Measurements from ENCODE around the gene B3GNT2.
"Not testable (repeated sequence)": the region's sequence is repeated elsewhere in the genome, so short reads cannot be mapped to it uniquely, and the experiment has no call there.

Gene B3GNT2

GRCh38 chr2:62240546-62240945 is 44.6 kb downstream of the B3GNT2 start:
- DNase-seq: no peak

- no peak for DNase-seq
Observed at GRCh38 chr2:62243983-62244382, 48.1 kb downstream of the B3GNT2 start.

DNA sequence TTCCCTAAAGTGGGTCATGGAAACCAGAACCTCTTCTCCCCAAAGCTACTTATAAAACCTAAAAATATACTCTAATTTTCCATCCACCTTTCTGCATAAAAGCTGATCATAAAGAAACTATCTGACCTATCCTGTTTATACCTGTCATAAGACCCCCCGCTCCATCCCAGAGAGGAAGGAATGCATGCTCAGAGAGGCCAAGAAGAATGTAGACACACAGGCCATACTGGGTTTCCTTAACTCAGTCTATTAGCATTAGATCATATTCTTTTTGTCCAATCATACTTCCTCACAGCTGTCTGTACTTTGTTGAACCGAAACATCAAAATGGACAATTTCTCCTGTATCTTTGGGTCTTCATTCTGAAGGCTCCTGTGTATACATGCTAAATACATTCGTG is 52.3 kb downstream of the B3GNT2 start:
- DNase-seq: no peak

DNA sequence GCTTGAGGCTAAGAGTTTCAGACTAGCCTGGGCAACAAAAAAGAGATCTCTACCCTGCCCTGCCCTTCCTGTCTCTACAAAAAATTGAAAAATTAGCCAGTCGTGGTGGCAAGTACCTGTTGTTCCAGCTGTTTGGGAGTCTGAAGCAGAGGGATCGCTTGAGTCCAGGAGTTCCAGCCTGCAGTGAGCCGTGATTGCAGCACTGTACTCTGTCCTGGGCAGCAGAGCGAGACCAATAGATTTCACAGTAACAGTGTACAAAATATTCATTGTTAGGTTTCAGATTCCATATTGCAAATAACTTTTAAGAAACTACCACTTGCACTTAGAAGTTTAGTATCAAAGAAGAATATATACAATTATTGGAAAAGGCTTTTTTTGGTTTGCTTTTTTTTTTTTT is 54.3 kb downstream of the B3GNT2 start:
- no peak for DNase-seq

- no peak for DNase-seq
Observed at GRCh38 chr2:62254424-62255266, 58.7 kb downstream of the B3GNT2 start.

GRCh38 chr2:62257466-62257865 is 61.6 kb downstream of the B3GNT2 start:
- no peak for DNase-seq

- DNase-seq: no peak
Observed at GRCh38 chr2:62263076-62263715, 67.3 kb downstream of the B3GNT2 start.

GRCh38 chr2:62264186-62264585 is 68.3 kb downstream of the B3GNT2 start:
- DNase-seq: no peak

DNA sequence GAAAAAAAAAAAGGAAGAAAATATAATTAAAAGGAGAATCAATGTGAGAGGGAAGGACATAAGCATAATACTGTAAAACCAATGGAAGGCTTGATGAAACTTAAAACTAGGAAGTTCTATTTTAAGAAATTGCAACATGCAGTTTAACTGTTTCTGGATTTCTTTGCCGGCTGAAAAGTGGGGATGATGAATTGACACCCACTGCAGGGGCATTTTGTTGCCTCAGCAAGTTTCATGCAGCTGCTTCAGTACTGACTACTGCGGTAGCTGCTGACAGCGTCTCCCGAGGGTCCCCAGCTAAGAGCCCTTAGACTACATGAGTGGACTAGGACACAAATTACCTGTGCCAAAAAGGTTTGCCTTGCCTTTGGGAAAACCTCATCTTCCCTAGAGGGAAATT is 69.2 kb downstream of the B3GNT2 start:
- DNase-seq: no peak

DNA sequence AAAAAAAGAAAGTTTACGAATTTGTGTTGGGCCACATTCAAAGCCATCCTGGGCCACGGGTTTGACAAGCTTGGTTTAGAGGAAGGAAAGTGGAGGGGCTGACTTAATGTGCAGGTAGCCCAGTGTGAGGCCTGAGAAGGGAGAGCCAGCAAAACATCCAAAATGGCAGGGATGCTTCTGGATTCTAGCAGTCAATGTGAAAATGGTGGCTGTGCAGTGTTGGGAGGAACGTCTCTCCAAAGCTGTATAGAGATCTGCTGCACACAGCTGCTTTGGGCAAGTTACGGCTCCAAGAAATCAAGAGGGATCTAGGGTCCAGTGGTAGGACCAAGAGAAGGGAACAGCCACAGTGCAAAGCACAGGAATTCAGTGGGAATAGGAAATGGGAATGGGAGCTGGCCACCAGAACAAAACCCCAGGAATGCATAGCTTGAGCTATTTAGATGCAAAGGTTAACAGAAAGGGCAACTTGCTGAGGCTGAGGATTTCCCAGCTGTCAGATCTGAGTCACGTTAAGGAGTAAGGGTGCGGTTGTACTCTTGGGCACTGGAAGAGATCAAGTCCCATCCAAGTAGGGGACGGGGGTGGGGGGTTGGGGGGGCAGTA is 70.6 kb downstream of the B3GNT2 start:
- DNase-seq: no peak

- DNase-seq: no peak
Observed at GRCh38 chr2:62267696-62268095, 71.8 kb downstream of the B3GNT2 start.

DNA sequence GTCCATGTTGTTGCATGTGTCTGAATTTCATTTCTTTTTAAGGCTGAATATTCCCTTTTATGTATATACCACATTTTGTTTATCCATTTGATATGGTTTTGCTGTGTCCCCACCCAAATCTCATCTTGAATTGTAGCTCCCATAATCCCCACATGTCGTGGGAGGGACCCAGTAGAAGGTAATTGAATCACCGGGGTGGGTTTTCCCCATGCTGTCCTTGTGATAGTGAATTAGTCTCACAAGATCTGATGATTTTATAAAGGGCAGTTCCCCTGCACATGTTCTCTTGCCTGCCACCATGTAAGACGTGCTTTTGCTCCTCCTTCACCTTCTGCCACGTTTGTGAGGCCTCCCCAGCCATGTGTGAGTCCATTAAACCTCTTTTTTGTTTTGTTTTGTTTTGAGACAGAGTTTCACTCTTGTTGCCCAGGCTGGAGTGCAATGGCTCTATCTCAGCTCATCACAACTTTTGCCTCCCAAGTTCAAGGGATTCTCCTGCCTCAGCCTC is 72.8 kb downstream of the B3GNT2 start:
- DNase-seq: not testable (repeated sequence)

GRCh38 chr2:62270728-62271127 is 74.8 kb downstream of the B3GNT2 start:
- no peak for DNase-seq
